Mesenteric fat pad (tissue), 1 donor: ENCODE measurements around the gene RNF168. TPM values are rescaled to one million over a fixed set of nuclear protein-coding genes. Genes with fewer than 3 reads are reported as not detected.

Source experiments
- total RNA-seq: library from RNA; stranded (reverse); fragmentation: NEBNext Ultra II Directional; extraction: Animal tissue kit (Norgen Biotek cat#: 25700); gene quantifications from one replicate; pipeline ENCODE4 v1.2.1, GENCODE V29; 2021
- donor health status: DM: yes; HTN: yes; CAD: no.

Gene RNF168
- total RNA-seq, 1 donor from 2014 or later = 29.1 TPM

Other genes with a start within 250 kb of the RNF168 start
- 97.9 TPM for gene PCYT1A, start 216.0 kb downstream of the RNF168 start, total RNA-seq
- gene DYNLT2B, start 185.5 kb downstream of the RNF168 start, total RNA-seq = 4.0 TPM
- 2.1 TPM for gene TM4SF19, start 165.4 kb downstream of the RNF168 start, total RNA-seq
- 46.8 TPM for gene UBXN7, start 71.3 kb downstream of the RNF168 start, total RNA-seq
- gene SMCO1, start 11.6 kb upstream of the RNF168 start, total RNA-seq = not detected
- 7.3 TPM for gene WDR53, start 64.8 kb upstream of the RNF168 start, total RNA-seq
- gene FBXO45, start 64.9 kb upstream of the RNF168 start, total RNA-seq = 7.7 TPM
- 20.7 TPM for gene NRROS, start 135.9 kb upstream of the RNF168 start, total RNA-seq
- gene CEP19, start 208.5 kb upstream of the RNF168 start, total RNA-seq = 1.3 TPM
- gene PIGX, start 208.6 kb upstream of the RNF168 start, total RNA-seq = 20.7 TPM
- gene PAK2, start 236.1 kb upstream of the RNF168 start, total RNA-seq = 105 TPM